Keratinocyte (primary cell): ENCODE measurements around the gene SCAF8.

ENCODE experiments used
- EZH2 ChIP-seq: IDR thresholded peaks from one replicate; pipeline ENCODE4 v1.6.1; 2012; ENCODE audit warnings: inconsistent platforms, mild to moderate bottlenecking, low read length, moderate library complexity
- TF ChIP-seq, protein P1 (sequence below), 3 experiments: IDR thresholded peaks in 1 of 3; conservative IDR thresholded peaks in 1 of 3; optimal IDR thresholded peaks in 1 of 3; 2 replicates in 2 of 3; 3 replicates in 1 of 3; pipeline versions ENCODE3 to v1.5.1; 2011; ENCODE audit warnings: low read length in 3 of 3, mild to moderate bottlenecking in 3 of 3, moderate library complexity in 2 of 3, control low read depth in 1 of 3, inconsistent platforms in 1 of 3; ENCODE audit not compliant: insufficient read depth in 2 of 3; ENCODE audit errors: extremely low read depth in 1 of 3

DNA sequence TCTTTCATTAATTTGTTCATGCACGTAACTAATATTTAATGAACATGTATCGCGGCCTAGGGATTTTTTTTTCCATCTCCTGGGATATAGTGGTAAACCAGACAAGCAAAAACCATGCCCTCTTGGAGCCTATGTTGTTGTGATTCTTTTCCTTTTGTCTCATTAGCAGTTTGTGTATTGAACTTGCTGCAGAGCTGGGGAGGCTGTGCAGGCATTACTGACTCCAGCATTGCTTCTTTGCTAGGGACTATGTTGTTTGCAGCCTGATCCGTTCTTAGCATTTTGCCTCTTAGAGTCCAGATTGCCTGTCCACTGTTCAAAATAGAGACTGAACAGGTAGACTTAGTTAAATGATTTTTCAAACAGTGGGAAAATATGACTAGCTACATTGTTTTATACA lies 9.7 kb downstream of the SCAF8 start:
- TF ChIP-seq, protein P1, sequence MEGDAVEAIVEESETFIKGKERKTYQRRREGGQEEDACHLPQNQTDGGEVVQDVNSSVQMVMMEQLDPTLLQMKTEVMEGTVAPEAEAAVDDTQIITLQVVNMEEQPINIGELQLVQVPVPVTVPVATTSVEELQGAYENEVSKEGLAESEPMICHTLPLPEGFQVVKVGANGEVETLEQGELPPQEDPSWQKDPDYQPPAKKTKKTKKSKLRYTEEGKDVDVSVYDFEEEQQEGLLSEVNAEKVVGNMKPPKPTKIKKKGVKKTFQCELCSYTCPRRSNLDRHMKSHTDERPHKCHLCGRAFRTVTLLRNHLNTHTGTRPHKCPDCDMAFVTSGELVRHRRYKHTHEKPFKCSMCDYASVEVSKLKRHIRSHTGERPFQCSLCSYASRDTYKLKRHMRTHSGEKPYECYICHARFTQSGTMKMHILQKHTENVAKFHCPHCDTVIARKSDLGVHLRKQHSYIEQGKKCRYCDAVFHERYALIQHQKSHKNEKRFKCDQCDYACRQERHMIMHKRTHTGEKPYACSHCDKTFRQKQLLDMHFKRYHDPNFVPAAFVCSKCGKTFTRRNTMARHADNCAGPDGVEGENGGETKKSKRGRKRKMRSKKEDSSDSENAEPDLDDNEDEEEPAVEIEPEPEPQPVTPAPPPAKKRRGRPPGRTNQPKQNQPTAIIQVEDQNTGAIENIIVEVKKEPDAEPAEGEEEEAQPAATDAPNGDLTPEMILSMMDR (optimal IDR thresholded peaks at IDR 0.05 in 1 of 3, IDR thresholded peaks at IDR 0.05 in 1 of 3, conservative IDR thresholded peaks at IDR 0.05 in 1 of 3; ENCODE audit: extremely low read depth in 1 of 3, insufficient read depth in 2 of 3, low read length in 3 of 3): no peak
- TF ChIP-seq EZH2: no peak
